NT2/D1 (cell line): ENCODE data around the gene GRHL3.

Source experiments
- SUZ12 ChIP-seq: IDR thresholded peaks from 2 replicates; pipeline ENCODE4 v1.6.1; 2011; ENCODE audit not compliant: insufficient read length, insufficient read depth; ENCODE audit errors: extremely low read depth
- YY1 ChIP-seq: IDR thresholded peaks from 2 replicates; pipeline ENCODE4 v1.6.1; 2011; ENCODE audit not compliant: insufficient read length, insufficient read depth
- ZNF274 ChIP-seq: IDR thresholded peaks from 2 replicates; pipeline ENCODE4 v1.6.1; 2011; ENCODE audit warnings: mild to moderate bottlenecking, low read depth, low read length

DNA sequence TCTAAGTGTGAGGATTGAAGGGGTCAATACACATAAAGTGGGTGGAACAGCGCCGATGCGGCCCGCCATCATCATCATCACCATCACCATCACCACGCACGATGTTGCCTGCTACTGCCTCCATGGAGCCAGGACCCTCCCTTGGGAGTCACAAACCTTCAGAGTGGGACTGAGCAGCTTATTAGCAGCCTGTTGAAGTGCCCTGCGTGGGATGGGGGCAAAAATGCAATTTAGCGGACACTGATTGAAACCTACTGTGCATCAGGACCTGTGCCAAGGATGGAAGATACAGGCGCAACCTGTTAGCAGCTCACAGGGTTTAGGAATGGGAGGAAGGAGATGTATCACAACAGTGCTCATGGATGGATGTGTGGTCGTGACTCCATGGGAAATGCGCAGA is 67.8 kb downstream of the GRHL3 start:
- TF ChIP-seq ZNF274 = no peak
- TF ChIP-seq YY1 = no peak
- no peak for TF ChIP-seq SUZ12
